Measurements from ENCODE around the gene ZMIZ1.
"Not testable (repeated sequence)": the region's sequence is repeated elsewhere in the genome, so short reads cannot be mapped to it uniquely, and the experiment has no call there.

ZMIZ1 gene

GRCh38 chr10:79331226-79331625, 262.5 kb downstream of the ZMIZ1 start:
- in situ Hi-C loops (cut with HindIII; ENCODE audit: low pct_ligation_motif_present, low sequenced_read_pairs), result no loop called here
- peak overlapping the region; percentile 7 for H3K27ac ChIP-seq

GRCh38 chr10:79331709-79332108, 262.9 kb downstream of the ZMIZ1 start:
- Histone ChIP-seq H3K27ac (peak overlapping the region; percentile 52), H3K27me3 (replicated peaks) (no peaks in the 10 kb centered on the region), H3K36me3 (replicated peaks) (no peaks in the 10 kb centered on the region), H3K4me3 (ENCODE audit: low read depth, low read length) (no peak overlapping the region)
- in situ Hi-C loops (cut with HindIII; ENCODE audit: low pct_ligation_motif_present, low sequenced_read_pairs), result no loop called here
- TF ChIP-seq CTCF (IDR thresholded peaks at IDR 0.05; ENCODE audit: low read depth, low read length, missing control alignments), result no peak
- peak; percentile 93 for DNase-seq

More at GRCh38 chr10:79331226-79331625, 262.5 kb downstream of the ZMIZ1 start:
- DNase-seq, result no peak
- H3K36me3 ChIP-seq (replicated peaks), result no peaks in the 10 kb centered on the region
- no peak overlapping the region for H3K4me3 ChIP-seq (ENCODE audit: low read depth, low read length)
- H3K27me3 ChIP-seq (replicated peaks), result no peaks in the 10 kb centered on the region
- TF ChIP-seq CTCF (IDR thresholded peaks at IDR 0.05; ENCODE audit: low read depth, low read length, missing control alignments), result no peak

GRCh38 chr10:79332610-79333315, 264.0 kb downstream of the ZMIZ1 start:
- in situ Hi-C loops (cut with HindIII; ENCODE audit: low pct_ligation_motif_present, low sequenced_read_pairs), result not testable (repeated sequence)
- H3K27ac ChIP-seq, result peak overlapping the region; percentile 12

GRCh38 chr10:79333513-79333912, 264.7 kb downstream of the ZMIZ1 start:
- no peak for TF ChIP-seq CTCF (IDR thresholded peaks at IDR 0.05; ENCODE audit: low read depth, low read length, missing control alignments)
- Histone ChIP-seq H3K27ac (peak overlapping the region; percentile 12), H3K4me3 (ENCODE audit: low read depth, low read length) (no peak overlapping the region), H3K27me3 (replicated peaks) (no peaks in the 10 kb centered on the region), H3K36me3 (replicated peaks) (no peaks in the 10 kb centered on the region)
- in situ Hi-C loops (cut with HindIII; ENCODE audit: low pct_ligation_motif_present, low sequenced_read_pairs), result no loop called here
- DNase-seq, result peak; percentile 38

More at GRCh38 chr10:79332610-79333315, 264.0 kb downstream of the ZMIZ1 start:
- H3K4me3 ChIP-seq (ENCODE audit: low read depth, low read length); DNase-seq; H3K36me3 ChIP-seq (replicated peaks); H3K27me3 ChIP-seq (replicated peaks): not testable (repeated sequence)

GRCh38 chr10:79334573-79334972, 265.8 kb downstream of the ZMIZ1 start:
- Histone ChIP-seq H3K4me3 (ENCODE audit: low read depth, low read length) (no peak overlapping the region), H3K27me3 (replicated peaks) (no peaks in the 10 kb centered on the region), H3K27ac (no peak overlapping the region), H3K36me3 (replicated peaks) (no peaks in the 10 kb centered on the region)
- no peak for TF ChIP-seq CTCF (IDR thresholded peaks at IDR 0.05; ENCODE audit: low read depth, low read length, missing control alignments)
- no peak for DNase-seq
- in situ Hi-C loops (cut with HindIII; ENCODE audit: low pct_ligation_motif_present, low sequenced_read_pairs), result no loop called here

GRCh38 chr10:79335094-79335469, 266.3 kb downstream of the ZMIZ1 start:
- no peaks in the 10 kb centered on the region for H3K27me3 ChIP-seq (replicated peaks)
- TF ChIP-seq CTCF (IDR thresholded peaks at IDR 0.05; ENCODE audit: low read depth, low read length, missing control alignments), result no peak
- H3K4me3 ChIP-seq (ENCODE audit: low read depth, low read length), result no peak overlapping the region
- DNase-seq, result no peak
- in situ Hi-C loops (cut with HindIII; ENCODE audit: low pct_ligation_motif_present, low sequenced_read_pairs), result no loop called here
- no peaks in the 10 kb centered on the region for H3K36me3 ChIP-seq (replicated peaks)
- H3K27ac ChIP-seq, result no peak overlapping the region

All from brain microvascular endothelial cell (primary cell).